ENCODE measurements around the gene MSX1.

Gene MSX1

GRCh38 chr4:4875147-4875546, 15.7 kb downstream of the MSX1 start:
- DNase-seq (ENCODE audit: insufficient read length, low spot score) (no peak), FAIRE-seq (no peak)
- no peak for TF ChIP-seq POU2F2 (IDR thresholded peaks at IDR 0.05; ENCODE audit: low read depth, low read length)
- no peak for TF ChIP-seq PAX5 (IDR thresholded peaks at IDR 0.05; ENCODE audit: insufficient read depth, low read length, severe bottlenecking)
- TF ChIP-seq POLR2A (IDR thresholded peaks at IDR 0.05; ENCODE audit: low read depth, low read length), result no peak
- no peak for TF ChIP-seq TAF1 (IDR thresholded peaks at IDR 0.05; ENCODE audit: low read depth, low read length)
- no peak for TF ChIP-seq SPI1 (IDR thresholded peaks at IDR 0.05; ENCODE audit: low read depth, low read length)
- TF ChIP-seq POLR2AphosphoS5 (IDR thresholded peaks at IDR 0.05; ENCODE audit: low read depth, low read length), result no peak

- DNase-seq (ENCODE audit: insufficient read length, low spot score), result no peak
- no peak for FAIRE-seq
Measured at GRCh38 chr4:4875611-4876010, 16.1 kb downstream of the MSX1 start.

GRCh38 chr4:4876945-4877661, 17.6 kb downstream of the MSX1 start:
- no peak for DNase-seq (ENCODE audit: insufficient read length, low spot score)
- FAIRE-seq, result no peak
- TF ChIP-seq SPI1 (IDR thresholded peaks at IDR 0.05; ENCODE audit: low read depth, low read length), result no peak
- TF ChIP-seq POLR2A (IDR thresholded peaks at IDR 0.05; ENCODE audit: low read depth, low read length), result no peak
- TF ChIP-seq POLR2AphosphoS5 (IDR thresholded peaks at IDR 0.05; ENCODE audit: low read depth, low read length), result no peak
- TF ChIP-seq POU2F2 (IDR thresholded peaks at IDR 0.05; ENCODE audit: low read depth, low read length), result no peak
- no peak for TF ChIP-seq TAF1 (IDR thresholded peaks at IDR 0.05; ENCODE audit: low read depth, low read length)
- TF ChIP-seq PAX5 (IDR thresholded peaks at IDR 0.05; ENCODE audit: insufficient read depth, low read length, severe bottlenecking), result no peak

More at GRCh38 chr4:4875611-4876010, 16.1 kb downstream of the MSX1 start:
- TF ChIP-seq SPI1 (IDR thresholded peaks at IDR 0.05; ENCODE audit: low read depth, low read length) (no peak), POLR2AphosphoS5 (IDR thresholded peaks at IDR 0.05; ENCODE audit: low read depth, low read length) (no peak), TAF1 (IDR thresholded peaks at IDR 0.05; ENCODE audit: low read depth, low read length) (no peak), PAX5 (IDR thresholded peaks at IDR 0.05; ENCODE audit: insufficient read depth, low read length, severe bottlenecking) (no peak), POU2F2 (IDR thresholded peaks at IDR 0.05; ENCODE audit: low read depth, low read length) (no peak), POLR2A (IDR thresholded peaks at IDR 0.05; ENCODE audit: low read depth, low read length) (no peak)

- DNase-seq (ENCODE audit: insufficient read length, low spot score) (no peak), FAIRE-seq (no peak)
- no peak for TF ChIP-seq POLR2A (IDR thresholded peaks at IDR 0.05; ENCODE audit: low read depth, low read length)
- no peak for TF ChIP-seq PAX5 (IDR thresholded peaks at IDR 0.05; ENCODE audit: insufficient read depth, low read length, severe bottlenecking)
- TF ChIP-seq TAF1 (IDR thresholded peaks at IDR 0.05; ENCODE audit: low read depth, low read length), result no peak
- no peak for TF ChIP-seq POLR2AphosphoS5 (IDR thresholded peaks at IDR 0.05; ENCODE audit: low read depth, low read length)
- no peak for TF ChIP-seq POU2F2 (IDR thresholded peaks at IDR 0.05; ENCODE audit: low read depth, low read length)
- TF ChIP-seq SPI1 (IDR thresholded peaks at IDR 0.05; ENCODE audit: low read depth, low read length), result no peak
Measured at GRCh38 chr4:4880492-4880891, 21.0 kb downstream of the MSX1 start.

DNA sequence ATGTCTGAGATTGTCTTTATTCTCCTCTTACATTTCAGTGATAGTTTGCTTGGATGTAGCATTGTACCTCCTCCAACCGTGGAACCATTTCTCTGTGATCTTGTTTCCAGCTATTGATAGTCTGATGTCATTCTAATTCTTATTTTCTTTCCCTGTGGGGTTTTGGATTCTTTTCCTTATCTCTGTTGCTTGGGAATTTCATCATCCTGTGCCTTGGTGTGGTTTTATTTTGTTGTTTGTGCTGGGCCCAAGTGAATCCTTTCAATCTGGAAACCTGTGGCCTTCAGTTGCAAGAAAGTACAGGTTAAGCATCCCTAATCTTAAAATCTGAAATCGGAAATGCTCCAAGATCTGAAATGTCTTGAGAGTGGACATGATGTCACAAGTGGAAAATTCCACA, 22.0 kb downstream of the MSX1 start:
- DNase-seq (ENCODE audit: insufficient read length, low spot score), result no peak
- no peak for FAIRE-seq
- no peak for TF ChIP-seq POLR2A (IDR thresholded peaks at IDR 0.05; ENCODE audit: low read depth, low read length)
- TF ChIP-seq POU2F2 (IDR thresholded peaks at IDR 0.05; ENCODE audit: low read depth, low read length), result no peak
- no peak for TF ChIP-seq SPI1 (IDR thresholded peaks at IDR 0.05; ENCODE audit: low read depth, low read length)
- no peak for TF ChIP-seq TAF1 (IDR thresholded peaks at IDR 0.05; ENCODE audit: low read depth, low read length)
- TF ChIP-seq PAX5 (IDR thresholded peaks at IDR 0.05; ENCODE audit: insufficient read depth, low read length, severe bottlenecking), result no peak
- TF ChIP-seq POLR2AphosphoS5 (IDR thresholded peaks at IDR 0.05; ENCODE audit: low read depth, low read length), result no peak

DNA sequence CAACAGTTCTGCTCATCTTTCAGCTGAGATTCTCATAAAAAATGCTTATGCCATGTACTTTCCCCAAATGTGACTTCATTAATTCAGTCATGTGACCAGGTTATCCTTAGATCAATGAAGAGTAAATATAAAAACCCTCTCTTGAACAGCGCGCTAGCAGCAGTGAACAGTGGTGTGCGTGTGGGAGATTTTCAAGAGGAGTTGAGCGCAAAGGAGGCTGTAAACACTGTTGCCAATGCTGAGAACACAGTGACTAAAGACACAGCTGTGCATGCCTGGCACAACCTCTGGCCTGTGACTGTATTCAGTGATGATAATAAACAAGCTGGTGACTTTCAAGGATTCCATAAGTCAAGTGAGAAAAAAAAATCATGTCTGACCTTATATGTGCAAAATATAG, 25.1 kb downstream of the MSX1 start:
- DNase-seq (ENCODE audit: insufficient read length, low spot score) (no peak), FAIRE-seq (no peak)
- TF ChIP-seq POLR2AphosphoS5 (IDR thresholded peaks at IDR 0.05; ENCODE audit: low read depth, low read length) (no peak), POU2F2 (IDR thresholded peaks at IDR 0.05; ENCODE audit: low read depth, low read length) (no peak), SPI1 (IDR thresholded peaks at IDR 0.05; ENCODE audit: low read depth, low read length) (no peak), PAX5 (IDR thresholded peaks at IDR 0.05; ENCODE audit: insufficient read depth, low read length, severe bottlenecking) (no peak), TAF1 (IDR thresholded peaks at IDR 0.05; ENCODE audit: low read depth, low read length) (no peak), POLR2A (IDR thresholded peaks at IDR 0.05; ENCODE audit: low read depth, low read length) (no peak)

- DNase-seq (ENCODE audit: insufficient read length, low spot score), result no peak
- no peak for TF ChIP-seq POLR2AphosphoS5 (IDR thresholded peaks at IDR 0.05; ENCODE audit: low read depth, low read length)
- TF ChIP-seq PAX5 (IDR thresholded peaks at IDR 0.05; ENCODE audit: insufficient read depth, low read length, severe bottlenecking), result no peak
- no peak for TF ChIP-seq SPI1 (IDR thresholded peaks at IDR 0.05; ENCODE audit: low read depth, low read length)
- TF ChIP-seq TAF1 (IDR thresholded peaks at IDR 0.05; ENCODE audit: low read depth, low read length), result no peak
- no peak for TF ChIP-seq POLR2A (IDR thresholded peaks at IDR 0.05; ENCODE audit: low read depth, low read length)
- TF ChIP-seq POU2F2 (IDR thresholded peaks at IDR 0.05; ENCODE audit: low read depth, low read length), result no peak
- FAIRE-seq, result no peak
Measured at GRCh38 chr4:4887426-4887825, 28.0 kb downstream of the MSX1 start.

DNA sequence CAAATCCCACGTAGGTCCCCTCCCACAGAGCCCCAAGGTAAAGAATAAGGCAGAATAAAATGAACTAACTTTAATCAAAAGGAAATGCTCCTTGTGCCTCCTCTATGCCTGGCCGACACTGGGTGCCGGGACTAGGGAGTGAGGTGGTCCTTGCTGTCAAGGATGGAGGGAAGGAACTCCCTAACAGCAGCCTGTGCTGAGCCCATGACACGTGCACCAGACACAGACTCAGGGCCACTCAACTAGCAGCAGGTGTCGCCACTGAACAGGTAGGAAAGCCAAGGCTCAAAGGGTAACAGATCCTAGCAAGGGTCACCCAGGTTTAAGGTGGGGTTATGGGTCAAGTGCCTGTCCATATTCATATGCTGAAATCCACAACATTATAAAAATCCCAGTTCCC, 29.2 kb downstream of the MSX1 start:
- TF ChIP-seq TAF1 (IDR thresholded peaks at IDR 0.05; ENCODE audit: low read depth, low read length), result no peak
- FAIRE-seq, result no peak
- no peak for DNase-seq (ENCODE audit: insufficient read length, low spot score)

DNA sequence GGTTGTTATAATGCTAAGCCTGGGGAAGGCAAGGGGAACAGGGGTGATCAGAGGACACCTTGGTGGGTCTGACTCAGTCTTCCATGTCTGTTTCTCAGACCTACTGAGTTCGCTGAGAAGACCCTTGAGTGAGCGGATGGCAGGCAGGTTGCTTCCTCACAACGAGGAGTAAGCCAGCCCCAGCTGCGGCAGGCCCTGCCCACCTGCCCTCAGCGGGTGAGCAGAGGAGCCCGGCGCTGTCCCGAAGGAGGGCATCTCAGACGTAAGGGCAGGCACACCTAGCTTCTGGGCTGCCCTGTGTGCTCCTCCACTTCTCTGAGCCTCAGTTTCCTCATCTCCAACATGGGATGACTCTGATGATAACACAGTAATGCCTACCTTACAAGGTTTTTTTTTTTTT, 30.3 kb downstream of the MSX1 start:
- no peak for DNase-seq (ENCODE audit: insufficient read length, low spot score)
- FAIRE-seq, result no peak
- TF ChIP-seq SPI1 (IDR thresholded peaks at IDR 0.05; ENCODE audit: low read depth, low read length) (no peak), POLR2AphosphoS5 (IDR thresholded peaks at IDR 0.05; ENCODE audit: low read depth, low read length) (no peak), TAF1 (IDR thresholded peaks at IDR 0.05; ENCODE audit: low read depth, low read length) (no peak), POLR2A (IDR thresholded peaks at IDR 0.05; ENCODE audit: low read depth, low read length) (no peak), PAX5 (IDR thresholded peaks at IDR 0.05; ENCODE audit: insufficient read depth, low read length, severe bottlenecking) (no peak), POU2F2 (IDR thresholded peaks at IDR 0.05; ENCODE audit: low read depth, low read length) (no peak)

Measured in GM12891 (cell line).